Measurements from ENCODE around the gene ARHGAP26. TPM values are rescaled to one million over a fixed set of nuclear protein-coding genes. Genes with fewer than 3 reads are reported as not detected.
A peak's percentile ranks its signal among the peaks of the same experiment; 100 is the strongest.

The ARHGAP26 gene
- total and polyA plus RNA-seq, 5 donors = 13.2 to 56.9 (median 47.0) TPM

GRCh38 chr5:143124593-143124992 is 354.4 kb downstream of the ARHGAP26 start:
- Histone ChIP-seq H3K4me3 (ENCODE audit: low read length) (no peak overlapping the region), H3K9me3 (ENCODE audit: control insufficient read depth, low read length) (no peaks in the 10 kb centered on the region), H3K4me1 (ENCODE audit: control insufficient read depth, insufficient read depth, low read length) (peaks cover 18% of the 10 kb centered on the region), H3K27me3 (ENCODE audit: control insufficient read depth, insufficient read depth) (no peaks in the 10 kb centered on the region), H3K27ac (ENCODE audit: low read length) (no peak overlapping the region)
- ATAC-seq (no peak), DNase-seq (no peak)
- 86% methylated on average over 3 of the region's 3 CpGs for WGBS
- intact Hi-C loops (cut with DNase I) = no loop called here

DNA sequence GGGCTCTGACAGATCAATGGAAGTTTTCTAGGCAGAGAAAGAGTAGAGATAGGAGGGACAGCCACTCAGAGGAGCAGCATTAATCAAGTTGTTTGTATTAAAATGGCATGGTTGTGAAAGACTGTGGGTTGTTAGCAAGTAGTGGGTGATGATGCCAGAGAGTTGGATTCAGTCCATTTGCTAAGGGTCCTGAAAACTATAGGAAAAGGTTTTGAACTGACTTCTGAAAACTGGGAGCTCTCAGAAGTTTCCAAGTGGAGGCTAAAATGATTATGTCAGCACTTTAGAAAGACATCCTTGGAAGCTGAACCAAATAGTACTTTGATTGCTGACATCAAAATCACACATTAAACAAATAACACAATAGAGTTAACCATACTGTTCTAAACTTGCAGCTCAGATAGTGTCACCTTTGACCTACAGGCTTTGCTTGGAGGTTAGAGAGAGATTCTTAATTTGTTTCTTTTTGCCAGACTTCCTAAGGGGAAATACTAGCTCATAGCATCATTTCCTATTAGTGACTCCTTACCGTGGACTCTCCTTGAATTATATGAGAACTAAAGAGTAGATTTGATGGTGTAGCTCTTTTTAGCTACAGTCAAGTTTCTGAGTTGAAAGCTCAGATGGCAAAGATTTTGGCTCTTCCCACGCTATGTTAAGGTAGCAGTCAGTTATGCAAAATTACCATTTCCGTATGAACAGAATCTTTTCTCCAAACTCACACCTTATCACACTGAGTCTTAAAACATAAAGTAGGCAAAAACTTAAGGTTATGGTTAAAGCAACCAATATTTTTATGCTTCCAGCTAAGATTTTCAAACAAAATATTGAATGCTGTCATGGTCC is 356.2 kb downstream of the ARHGAP26 start:
- Histone ChIP-seq H3K4me3 (ENCODE audit: low read length) (no peak overlapping the region), H3K27me3 (ENCODE audit: control insufficient read depth, insufficient read depth) (no peaks in the 10 kb centered on the region), H3K4me1 (ENCODE audit: control insufficient read depth, insufficient read depth, low read length) (peaks cover 18% of the 10 kb centered on the region), H3K9me3 (ENCODE audit: control insufficient read depth, low read length) (no peaks in the 10 kb centered on the region), H3K27ac (ENCODE audit: low read length) (no peak overlapping the region)
- intact Hi-C loops (cut with DNase I) = no loop called here
- 52% methylated on average over 3 of the region's 3 CpGs for WGBS
- ATAC-seq (peak; percentile 44 to 89), DNase-seq (no peak)

DNA sequence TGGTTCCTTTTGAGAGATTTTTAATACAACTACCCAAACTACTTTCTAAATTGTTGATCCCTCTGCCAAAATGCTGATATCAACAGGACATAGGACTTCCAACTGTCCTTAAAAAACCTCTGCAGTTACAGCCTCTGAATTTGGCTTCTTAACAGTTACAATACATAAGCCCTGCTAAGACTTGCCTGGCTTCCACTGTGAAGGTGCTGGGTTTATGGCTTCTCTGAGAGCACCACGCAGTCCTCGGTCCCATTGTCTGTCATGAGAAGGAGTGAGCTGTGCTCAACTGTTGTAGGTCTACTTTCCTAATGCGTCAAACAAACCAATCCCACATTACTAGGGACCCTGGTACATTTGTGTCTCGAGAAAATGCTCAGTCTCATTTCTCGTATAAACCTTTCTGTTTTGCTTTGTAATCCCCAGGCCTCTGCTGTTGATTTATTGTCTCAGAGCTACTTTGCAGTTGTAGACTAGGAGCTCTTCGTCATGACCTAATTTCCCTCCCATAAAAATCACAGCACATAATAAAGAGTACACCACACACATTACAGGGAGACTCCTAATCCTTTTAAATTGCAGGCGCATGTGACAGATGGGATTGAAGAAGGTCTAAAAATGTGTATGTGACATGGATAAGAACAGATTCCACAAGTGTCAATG is 358.4 kb downstream of the ARHGAP26 start:
- WGBS = 63% methylated on average over 7 of the region's 7 CpGs
- DNase-seq (no peak), ATAC-seq (peak in 1 of 2 donors; percentile 56)
- Histone ChIP-seq H3K9me3 (ENCODE audit: control insufficient read depth, low read length) (no peaks in the 10 kb centered on the region), H3K27me3 (ENCODE audit: control insufficient read depth, insufficient read depth) (no peaks in the 10 kb centered on the region), H3K4me3 (ENCODE audit: low read length) (no peak overlapping the region), H3K4me1 (ENCODE audit: control insufficient read depth, insufficient read depth, low read length) (peaks cover 18% of the 10 kb centered on the region), H3K27ac (ENCODE audit: low read length) (peak overlapping the region; percentile 57)
- intact Hi-C loops (cut with DNase I) = no loop called here

- Histone ChIP-seq H3K27me3 (ENCODE audit: control insufficient read depth, insufficient read depth) (no peaks in the 10 kb centered on the region), H3K9me3 (ENCODE audit: control insufficient read depth, low read length) (no peaks in the 10 kb centered on the region), H3K27ac (ENCODE audit: low read length) (no peak overlapping the region), H3K4me1 (ENCODE audit: control insufficient read depth, insufficient read depth, low read length) (peaks cover 21% of the 10 kb centered on the region), H3K4me3 (ENCODE audit: low read length) (no peak overlapping the region)
- intact Hi-C loops (cut with DNase I) = no loop called here
- DNase-seq (no peak), ATAC-seq (no peak)
- 78% methylated on average over 3 of the region's 3 CpGs for WGBS
Observed at GRCh38 chr5:143129203-143129602, 359.0 kb downstream of the ARHGAP26 start.

DNA sequence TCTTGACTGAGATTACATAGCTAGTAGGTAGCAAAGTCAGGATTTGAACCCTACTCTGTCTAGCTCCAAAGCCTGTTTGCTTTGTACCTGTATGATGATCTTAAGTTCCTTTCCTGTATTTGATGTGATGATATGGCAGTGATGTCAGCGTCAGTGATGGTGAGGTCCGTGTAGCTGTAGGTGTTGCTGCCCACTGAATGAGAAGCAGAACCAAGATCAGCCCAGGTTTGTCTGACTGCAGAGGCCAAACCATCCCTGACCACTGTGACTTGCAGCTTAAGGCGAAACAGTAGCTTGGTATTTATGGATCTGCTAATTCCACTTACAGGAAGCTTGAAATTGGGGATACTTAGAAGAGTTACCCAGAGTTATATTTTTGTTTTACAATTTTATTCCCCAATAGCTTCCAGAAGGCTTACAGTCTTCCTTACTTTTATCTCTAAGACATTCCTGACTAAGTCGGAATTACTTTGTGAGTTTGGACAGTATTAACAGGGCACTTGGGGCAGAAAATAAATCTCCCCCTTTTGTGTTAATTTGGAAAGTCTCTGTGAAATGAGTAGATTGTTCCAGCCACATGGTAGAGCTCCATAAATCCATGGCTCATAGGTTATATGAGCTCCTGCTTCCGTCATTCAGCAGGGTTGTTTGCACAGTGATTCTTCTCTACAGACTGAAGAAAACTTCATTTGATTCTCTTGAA is 359.9 kb downstream of the ARHGAP26 start:
- Histone ChIP-seq H3K27me3 (ENCODE audit: control insufficient read depth, insufficient read depth) (no peaks in the 10 kb centered on the region), H3K4me3 (ENCODE audit: low read length) (no peak overlapping the region), H3K9me3 (ENCODE audit: control insufficient read depth, low read length) (no peaks in the 10 kb centered on the region), H3K27ac (ENCODE audit: low read length) (no peak overlapping the region), H3K4me1 (ENCODE audit: control insufficient read depth, insufficient read depth, low read length) (peaks cover 17% of the 10 kb centered on the region)
- intact Hi-C loops (cut with DNase I) = no loop called here
- ATAC-seq = no peak
- DNase-seq = no peak
- WGBS = 84% methylated on average over 5 of the region's 5 CpGs

GRCh38 chr5:143130613-143131305 is 360.6 kb downstream of the ARHGAP26 start:
- no peak overlapping the region for H3K27ac ChIP-seq (ENCODE audit: low read length)
- H3K9me3 ChIP-seq (ENCODE audit: control insufficient read depth, low read length) = no peaks in the 10 kb centered on the region
- no peak overlapping the region for H3K4me3 ChIP-seq (ENCODE audit: low read length)
- intact Hi-C loops (cut with DNase I) = no loop called here
- ATAC-seq (no peak), DNase-seq (no peak)
- 51% methylated on average over 5 of the region's 5 CpGs for WGBS
- no peaks in the 10 kb centered on the region for H3K27me3 ChIP-seq (ENCODE audit: control insufficient read depth, insufficient read depth)
- peaks cover 17% of the 10 kb centered on the region for H3K4me1 ChIP-seq (ENCODE audit: control insufficient read depth, insufficient read depth, low read length)

- intact Hi-C loops (cut with DNase I) = no loop called here
- ATAC-seq = no peak
- peak in 2 of 3 donors; percentile 50 to 65 for DNase-seq
- H3K27me3 ChIP-seq (ENCODE audit: control insufficient read depth, insufficient read depth) = no peaks in the 10 kb centered on the region
- no peak overlapping the region for H3K27ac ChIP-seq (ENCODE audit: low read length)
- peaks cover 17% of the 10 kb centered on the region for H3K4me1 ChIP-seq (ENCODE audit: control insufficient read depth, insufficient read depth, low read length)
- no peaks in the 10 kb centered on the region for H3K9me3 ChIP-seq (ENCODE audit: control insufficient read depth, low read length)
- H3K4me3 ChIP-seq (ENCODE audit: low read length) = no peak overlapping the region
- 54% methylated on average over 6 of the region's 6 CpGs for WGBS
Observed at GRCh38 chr5:143131972-143132371, 361.8 kb downstream of the ARHGAP26 start.

DNA sequence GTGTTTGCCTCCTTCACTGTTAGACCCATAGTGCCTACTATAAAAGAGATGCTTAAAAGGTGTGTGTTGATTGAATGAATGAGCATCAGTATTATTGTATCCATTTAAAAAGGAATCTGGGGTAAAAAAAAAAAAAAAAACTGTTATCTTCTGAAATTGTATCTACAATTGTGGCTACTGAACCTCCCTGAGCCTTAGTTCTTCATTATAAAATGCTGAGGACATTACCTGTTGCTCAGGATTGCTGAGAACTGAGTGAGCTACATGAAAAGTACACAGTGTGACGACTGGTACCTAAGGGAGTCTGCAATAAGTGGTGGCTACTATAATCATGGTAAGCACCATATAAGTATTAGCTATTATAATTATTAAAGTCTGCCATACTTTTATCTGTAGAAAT is 362.6 kb downstream of the ARHGAP26 start:
- intact Hi-C loops (cut with DNase I) = no loop called here
- peaks cover 15% of the 10 kb centered on the region for H3K4me1 ChIP-seq (ENCODE audit: control insufficient read depth, insufficient read depth, low read length)
- no peak overlapping the region for H3K27ac ChIP-seq (ENCODE audit: low read length)
- 96% methylated on average over 1 of the region's 1 CpG for WGBS
- no peaks in the 10 kb centered on the region for H3K27me3 ChIP-seq (ENCODE audit: control insufficient read depth, insufficient read depth)
- ATAC-seq = no peak
- no peaks in the 10 kb centered on the region for H3K9me3 ChIP-seq (ENCODE audit: control insufficient read depth, low read length)
- no peak overlapping the region for H3K4me3 ChIP-seq (ENCODE audit: low read length)
- no peak for DNase-seq

- Histone ChIP-seq H3K4me1 (ENCODE audit: control insufficient read depth, insufficient read depth, low read length) (peaks cover 12% of the 10 kb centered on the region), H3K27ac (ENCODE audit: low read length) (no peak overlapping the region), H3K9me3 (ENCODE audit: control insufficient read depth, low read length) (no peaks in the 10 kb centered on the region), H3K4me3 (ENCODE audit: low read length) (no peak overlapping the region), H3K27me3 (ENCODE audit: control insufficient read depth, insufficient read depth) (no peaks in the 10 kb centered on the region)
- DNase-seq (no peak), ATAC-seq (peak; percentile 33 to 49)
- intact Hi-C loops (cut with DNase I) = no loop called here
- 72% methylated on average over 11 of the region's 11 CpGs for WGBS
Observed at GRCh38 chr5:143133721-143134120, 363.5 kb downstream of the ARHGAP26 start.

GRCh38 chr5:143134269-143134668 is 364.1 kb downstream of the ARHGAP26 start:
- H3K4me1 ChIP-seq (ENCODE audit: control insufficient read depth, insufficient read depth, low read length) = peaks cover 10% of the 10 kb centered on the region
- H3K27me3 ChIP-seq (ENCODE audit: control insufficient read depth, insufficient read depth) = no peaks in the 10 kb centered on the region
- no peak for DNase-seq
- no peak overlapping the region for H3K27ac ChIP-seq (ENCODE audit: low read length)
- no peak overlapping the region for H3K4me3 ChIP-seq (ENCODE audit: low read length)
- ATAC-seq = no peak
- 82% methylated on average over 3 of the region's 3 CpGs for WGBS
- intact Hi-C loops (cut with DNase I) = no loop called here
- no peaks in the 10 kb centered on the region for H3K9me3 ChIP-seq (ENCODE audit: control insufficient read depth, low read length)
